ENCODE measurements around the gene JPT2. TPM values are rescaled to one million over a fixed set of nuclear protein-coding genes. Genes with fewer than 3 reads are reported as not detected.

JPT2 gene
- total and polyA plus RNA-seq, 3 experiments from 2014 or later: 12.5 to 106 (median 106) TPM

GRCh38 chr16:1743376-1744337, 65.6 kb downstream of the JPT2 start:
- no peaks in the 10 kb centered on the region for H3K9me3 ChIP-seq (ENCODE audit: low read length)
- POLR2A ChIA-PET: no interaction called here
- CTCF ChIA-PET: no interaction called here
- Mint-ChIP-seq H3K4me3 (no peak overlapping the region), H3K4me1 (no peaks in the 10 kb centered on the region), H3K9me3 (no peaks in the 10 kb centered on the region), H3K27me3 (no peaks in the 10 kb centered on the region), H3K27ac (no peak overlapping the region), H3K36me3 (peaks cover 0 to 49% (median 4%) of the 10 kb centered on the region in 3 donors)
- no peak overlapping the region for H3K27ac ChIP-seq (ENCODE audit: low read depth, low read length)
- H3K27me3 ChIP-seq (ENCODE audit: insufficient read depth, low read length, poor library complexity, severe bottlenecking): no peaks in the 10 kb centered on the region
- H3K36me3 ChIP-seq (ENCODE audit: insufficient read depth, low read length): peaks cover 6% of the 10 kb centered on the region
- no peak for DNase-seq
- H3K4me1 ChIP-seq (ENCODE audit: insufficient read depth, low read length): no peaks in the 10 kb centered on the region
- H3K4me3 ChIP-seq (ENCODE audit: low read length): no peak overlapping the region

- no peaks in the 10 kb centered on the region for H3K4me1 ChIP-seq (ENCODE audit: insufficient read depth, low read length)
- H3K27me3 ChIP-seq (ENCODE audit: insufficient read depth, low read length, poor library complexity, severe bottlenecking): no peaks in the 10 kb centered on the region
- DNase-seq: no peak
- H3K4me3 Mint-ChIP-seq: no peak overlapping the region
- ChIA-PET CTCF (no interaction called here), POLR2A (no interaction called here)
- no peak overlapping the region for H3K27ac ChIP-seq (ENCODE audit: low read depth, low read length)
- no peaks in the 10 kb centered on the region for H3K9me3 Mint-ChIP-seq
- peaks cover 11% of the 10 kb centered on the region for H3K36me3 ChIP-seq (ENCODE audit: insufficient read depth, low read length)
- no peaks in the 10 kb centered on the region for H3K4me1 Mint-ChIP-seq
- no peaks in the 10 kb centered on the region for H3K27me3 Mint-ChIP-seq
- no peaks in the 10 kb centered on the region for H3K9me3 ChIP-seq (ENCODE audit: low read length)
- no peak overlapping the region for H3K27ac Mint-ChIP-seq
- H3K4me3 ChIP-seq (ENCODE audit: low read length): no peak overlapping the region
- H3K36me3 Mint-ChIP-seq: peaks cover 0 to 56% (median 4%) of the 10 kb centered on the region in 3 donors
Measured at GRCh38 chr16:1744338-1744840, 66.3 kb downstream of the JPT2 start.

GRCh38 chr16:1745181-1745899, 67.3 kb downstream of the JPT2 start:
- ChIA-PET POLR2A (no interaction called here), CTCF (interaction anchor here (1.3 kb wide), 1 partner anchor 40 kb away, joined by 4 read pairs; no protein-coding TSS in a partner anchor)
- Histone ChIP-seq H3K4me1 (ENCODE audit: insufficient read depth, low read length) (no peaks in the 10 kb centered on the region), H3K4me3 (ENCODE audit: low read length) (no peak overlapping the region), H3K36me3 (ENCODE audit: insufficient read depth, low read length) (peaks cover 16% of the 10 kb centered on the region), H3K9me3 (ENCODE audit: low read length) (no peaks in the 10 kb centered on the region), H3K27me3 (ENCODE audit: insufficient read depth, low read length, poor library complexity, severe bottlenecking) (no peaks in the 10 kb centered on the region), H3K27ac (ENCODE audit: low read depth, low read length) (no peak overlapping the region)
- Mint-ChIP-seq H3K27ac (peak overlapping the region in 2 of 8 donors; percentile 67 to 91), H3K4me1 (no peaks in the 10 kb centered on the region), H3K36me3 (peaks cover 0 to 64% (median 4%) of the 10 kb centered on the region in 3 donors), H3K27me3 (no peaks in the 10 kb centered on the region), H3K4me3 (no peak overlapping the region), H3K9me3 (no peaks in the 10 kb centered on the region)
- DNase-seq: no peak

- peaks cover 16% of the 10 kb centered on the region for H3K36me3 ChIP-seq (ENCODE audit: insufficient read depth, low read length)
- CTCF ChIA-PET: interaction anchor here (1.3 kb wide), 1 partner anchor 40 kb away, joined by 4 read pairs; no protein-coding TSS in a partner anchor
- peaks cover 0 to 66% (median 4%) of the 10 kb centered on the region in 3 donors for H3K36me3 Mint-ChIP-seq
Measured at GRCh38 chr16:1745900-1746692, 68.0 kb downstream of the JPT2 start.

GRCh38 chr16:1746693-1747195, 68.7 kb downstream of the JPT2 start:
- Mint-ChIP-seq H3K36me3 (peaks cover 0 to 70% (median 4%) of the 10 kb centered on the region in 3 donors), H3K27ac (no peak overlapping the region), H3K4me3 (no peak overlapping the region), H3K9me3 (no peaks in the 10 kb centered on the region), H3K27me3 (no peaks in the 10 kb centered on the region), H3K4me1 (no peaks in the 10 kb centered on the region)
- no peaks in the 10 kb centered on the region for H3K4me1 ChIP-seq (ENCODE audit: insufficient read depth, low read length)
- ChIA-PET CTCF (no interaction called here), POLR2A (no interaction called here)
- H3K9me3 ChIP-seq (ENCODE audit: low read length): no peaks in the 10 kb centered on the region
- H3K4me3 ChIP-seq (ENCODE audit: low read length): no peak overlapping the region
- no peak overlapping the region for H3K27ac ChIP-seq (ENCODE audit: low read depth, low read length)
- DNase-seq: no peak
- H3K27me3 ChIP-seq (ENCODE audit: insufficient read depth, low read length, poor library complexity, severe bottlenecking): no peaks in the 10 kb centered on the region
- peaks cover 16% of the 10 kb centered on the region for H3K36me3 ChIP-seq (ENCODE audit: insufficient read depth, low read length)

More at GRCh38 chr16:1745900-1746692, 68.0 kb downstream of the JPT2 start:
- Mint-ChIP-seq H3K27me3 (no peaks in the 10 kb centered on the region), H3K9me3 (no peaks in the 10 kb centered on the region), H3K4me3 (no peak overlapping the region), H3K27ac (no peak overlapping the region), H3K4me1 (no peaks in the 10 kb centered on the region)
- Histone ChIP-seq H3K4me3 (ENCODE audit: low read length) (no peak overlapping the region), H3K27me3 (ENCODE audit: insufficient read depth, low read length, poor library complexity, severe bottlenecking) (no peaks in the 10 kb centered on the region), H3K4me1 (ENCODE audit: insufficient read depth, low read length) (no peaks in the 10 kb centered on the region), H3K9me3 (ENCODE audit: low read length) (no peaks in the 10 kb centered on the region), H3K27ac (ENCODE audit: low read depth, low read length) (no peak overlapping the region)
- POLR2A ChIA-PET: no interaction called here
- DNase-seq: no peak

GRCh38 chr16:1747934-1748333, 69.9 kb downstream of the JPT2 start:
- H3K36me3 Mint-ChIP-seq: peaks cover 0 to 80% (median 4%) of the 10 kb centered on the region in 3 donors
- no peaks in the 10 kb centered on the region for H3K4me1 Mint-ChIP-seq
- no peak overlapping the region for H3K27ac Mint-ChIP-seq
- no peak overlapping the region for H3K4me3 ChIP-seq (ENCODE audit: low read length)
- ChIA-PET POLR2A (no interaction called here), CTCF (no interaction called here)
- DNase-seq: no peak
- H3K27me3 Mint-ChIP-seq: no peaks in the 10 kb centered on the region
- no peaks in the 10 kb centered on the region for H3K9me3 ChIP-seq (ENCODE audit: low read length)
- H3K27me3 ChIP-seq (ENCODE audit: insufficient read depth, low read length, poor library complexity, severe bottlenecking): no peaks in the 10 kb centered on the region
- H3K36me3 ChIP-seq (ENCODE audit: insufficient read depth, low read length): peaks cover 22% of the 10 kb centered on the region
- no peaks in the 10 kb centered on the region for H3K4me1 ChIP-seq (ENCODE audit: insufficient read depth, low read length)
- H3K9me3 Mint-ChIP-seq: no peaks in the 10 kb centered on the region
- no peak overlapping the region for H3K27ac ChIP-seq (ENCODE audit: low read depth, low read length)
- no peak overlapping the region for H3K4me3 Mint-ChIP-seq

GRCh38 chr16:1749152-1750117, 71.4 kb downstream of the JPT2 start:
- no peak overlapping the region for H3K27ac Mint-ChIP-seq
- no peak overlapping the region for H3K4me3 ChIP-seq (ENCODE audit: low read length)
- H3K4me1 ChIP-seq (ENCODE audit: insufficient read depth, low read length): no peaks in the 10 kb centered on the region
- no peaks in the 10 kb centered on the region for H3K9me3 ChIP-seq (ENCODE audit: low read length)
- H3K36me3 ChIP-seq (ENCODE audit: insufficient read depth, low read length): peaks cover 22% of the 10 kb centered on the region
- ChIA-PET CTCF (no interaction called here), POLR2A (no interaction called here)
- H3K36me3 Mint-ChIP-seq: peaks cover 0 to 73% (median 4%) of the 10 kb centered on the region in 3 donors
- H3K27me3 ChIP-seq (ENCODE audit: insufficient read depth, low read length, poor library complexity, severe bottlenecking): no peaks in the 10 kb centered on the region
- no peak for DNase-seq
- H3K9me3 Mint-ChIP-seq: no peaks in the 10 kb centered on the region
- H3K27me3 Mint-ChIP-seq: no peaks in the 10 kb centered on the region
- H3K4me3 Mint-ChIP-seq: no peak overlapping the region
- no peak overlapping the region for H3K27ac ChIP-seq (ENCODE audit: low read depth, low read length)
- no peaks in the 10 kb centered on the region for H3K4me1 Mint-ChIP-seq
